Measurements from ENCODE around the gene TMCC1.

- TF ChIP-seq, protein P1, sequence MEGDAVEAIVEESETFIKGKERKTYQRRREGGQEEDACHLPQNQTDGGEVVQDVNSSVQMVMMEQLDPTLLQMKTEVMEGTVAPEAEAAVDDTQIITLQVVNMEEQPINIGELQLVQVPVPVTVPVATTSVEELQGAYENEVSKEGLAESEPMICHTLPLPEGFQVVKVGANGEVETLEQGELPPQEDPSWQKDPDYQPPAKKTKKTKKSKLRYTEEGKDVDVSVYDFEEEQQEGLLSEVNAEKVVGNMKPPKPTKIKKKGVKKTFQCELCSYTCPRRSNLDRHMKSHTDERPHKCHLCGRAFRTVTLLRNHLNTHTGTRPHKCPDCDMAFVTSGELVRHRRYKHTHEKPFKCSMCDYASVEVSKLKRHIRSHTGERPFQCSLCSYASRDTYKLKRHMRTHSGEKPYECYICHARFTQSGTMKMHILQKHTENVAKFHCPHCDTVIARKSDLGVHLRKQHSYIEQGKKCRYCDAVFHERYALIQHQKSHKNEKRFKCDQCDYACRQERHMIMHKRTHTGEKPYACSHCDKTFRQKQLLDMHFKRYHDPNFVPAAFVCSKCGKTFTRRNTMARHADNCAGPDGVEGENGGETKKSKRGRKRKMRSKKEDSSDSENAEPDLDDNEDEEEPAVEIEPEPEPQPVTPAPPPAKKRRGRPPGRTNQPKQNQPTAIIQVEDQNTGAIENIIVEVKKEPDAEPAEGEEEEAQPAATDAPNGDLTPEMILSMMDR (IDR thresholded peaks at IDR 0.05): no peak
- TF ChIP-seq POLR2A (IDR thresholded peaks at IDR 0.05): no peak
- TF ChIP-seq EP300 (IDR thresholded peaks at IDR 0.05): no peak
- TF ChIP-seq POLR2AphosphoS5 (IDR thresholded peaks at IDR 0.05): no peak
Observed at GRCh38 chr3:129658110-129658843, 235.2 kb downstream of the TMCC1 start.
